HL-60 (cell line): ENCODE results near the gene MEIG1.
"Not testable (repeated sequence)": the region's sequence is repeated elsewhere in the genome, so short reads cannot be mapped to it uniquely, and the experiment has no call there.

ENCODE experiments used
- DNase-seq, 2 experiments: peaks; one replicate each; pipeline ENCODE4 v3.0.0-alpha.2; 2010 to 2020; ENCODE audit warnings: low read depth in 1 of 2, low spot score in 1 of 2
- H3K27ac ChIP-seq: fragments of 250-450 bp; sonication (Bioruptor Pico); replicated peaks from 2 replicates; pipeline ENCODE4 v1.5.1; 2020; ENCODE audit warnings: mild to moderate bottlenecking, moderate library complexity
- H3K27me3 ChIP-seq: fragments of 250-450 bp; sonication (Bioruptor Pico); 2 replicates; pipeline ENCODE4 v1.5.1; 2021; ENCODE audit warnings: mild to moderate bottlenecking, moderate library complexity; ENCODE audit not compliant: insufficient read depth, poor library complexity, severe bottlenecking
- H3K4me3 ChIP-seq: replicated peaks from 2 replicates; pipeline ENCODE4 v1.5.1; 2011; ENCODE audit warnings: mild to moderate bottlenecking, control low read depth, low read length; ENCODE audit not compliant: insufficient read depth
- GABPA ChIP-seq: IDR thresholded peaks from 2 replicates; pipeline ENCODE4 v1.6.1; 2012; ENCODE audit warnings: low read depth
- POLR2AphosphoS5 ChIP-seq: IDR thresholded peaks from 2 replicates; pipeline ENCODE4 v1.6.1; 2012; ENCODE audit warnings: low read depth
- SPI1 ChIP-seq: IDR thresholded peaks from 2 replicates; pipeline ENCODE4 v1.6.1; 2012; ENCODE audit warnings: low read depth, mild to moderate bottlenecking, borderline replicate concordance
- TF ChIP-seq, protein P1 (sequence below): IDR thresholded peaks from 2 replicates; pipeline ENCODE4 v1.6.1; 2012; ENCODE audit warnings: low read depth; ENCODE audit not compliant: insufficient replicate concordance
- TF ChIP-seq, protein P2 (sequence below): IDR thresholded peaks from one replicate; pipeline ENCODE4 v1.5.1; 2011; ENCODE audit warnings: low read length, control low read depth, inconsistent platforms; ENCODE audit not compliant: insufficient read depth

The MEIG1 gene

GRCh38 chr10:14971867-14972448 lies 12.8 kb downstream of the MEIG1 start:
- Histone ChIP-seq H3K27ac (no peak overlapping the region), H3K4me3 (no peak overlapping the region), H3K27me3 (no peaks in the 10 kb centered on the region)
- TF ChIP-seq, protein P1, sequence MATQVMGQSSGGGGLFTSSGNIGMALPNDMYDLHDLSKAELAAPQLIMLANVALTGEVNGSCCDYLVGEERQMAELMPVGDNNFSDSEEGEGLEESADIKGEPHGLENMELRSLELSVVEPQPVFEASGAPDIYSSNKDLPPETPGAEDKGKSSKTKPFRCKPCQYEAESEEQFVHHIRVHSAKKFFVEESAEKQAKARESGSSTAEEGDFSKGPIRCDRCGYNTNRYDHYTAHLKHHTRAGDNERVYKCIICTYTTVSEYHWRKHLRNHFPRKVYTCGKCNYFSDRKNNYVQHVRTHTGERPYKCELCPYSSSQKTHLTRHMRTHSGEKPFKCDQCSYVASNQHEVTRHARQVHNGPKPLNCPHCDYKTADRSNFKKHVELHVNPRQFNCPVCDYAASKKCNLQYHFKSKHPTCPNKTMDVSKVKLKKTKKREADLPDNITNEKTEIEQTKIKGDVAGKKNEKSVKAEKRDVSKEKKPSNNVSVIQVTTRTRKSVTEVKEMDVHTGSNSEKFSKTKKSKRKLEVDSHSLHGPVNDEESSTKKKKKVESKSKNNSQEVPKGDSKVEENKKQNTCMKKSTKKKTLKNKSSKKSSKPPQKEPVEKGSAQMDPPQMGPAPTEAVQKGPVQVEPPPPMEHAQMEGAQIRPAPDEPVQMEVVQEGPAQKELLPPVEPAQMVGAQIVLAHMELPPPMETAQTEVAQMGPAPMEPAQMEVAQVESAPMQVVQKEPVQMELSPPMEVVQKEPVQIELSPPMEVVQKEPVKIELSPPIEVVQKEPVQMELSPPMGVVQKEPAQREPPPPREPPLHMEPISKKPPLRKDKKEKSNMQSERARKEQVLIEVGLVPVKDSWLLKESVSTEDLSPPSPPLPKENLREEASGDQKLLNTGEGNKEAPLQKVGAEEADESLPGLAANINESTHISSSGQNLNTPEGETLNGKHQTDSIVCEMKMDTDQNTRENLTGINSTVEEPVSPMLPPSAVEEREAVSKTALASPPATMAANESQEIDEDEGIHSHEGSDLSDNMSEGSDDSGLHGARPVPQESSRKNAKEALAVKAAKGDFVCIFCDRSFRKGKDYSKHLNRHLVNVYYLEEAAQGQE: no peak
- TF ChIP-seq, protein P2, sequence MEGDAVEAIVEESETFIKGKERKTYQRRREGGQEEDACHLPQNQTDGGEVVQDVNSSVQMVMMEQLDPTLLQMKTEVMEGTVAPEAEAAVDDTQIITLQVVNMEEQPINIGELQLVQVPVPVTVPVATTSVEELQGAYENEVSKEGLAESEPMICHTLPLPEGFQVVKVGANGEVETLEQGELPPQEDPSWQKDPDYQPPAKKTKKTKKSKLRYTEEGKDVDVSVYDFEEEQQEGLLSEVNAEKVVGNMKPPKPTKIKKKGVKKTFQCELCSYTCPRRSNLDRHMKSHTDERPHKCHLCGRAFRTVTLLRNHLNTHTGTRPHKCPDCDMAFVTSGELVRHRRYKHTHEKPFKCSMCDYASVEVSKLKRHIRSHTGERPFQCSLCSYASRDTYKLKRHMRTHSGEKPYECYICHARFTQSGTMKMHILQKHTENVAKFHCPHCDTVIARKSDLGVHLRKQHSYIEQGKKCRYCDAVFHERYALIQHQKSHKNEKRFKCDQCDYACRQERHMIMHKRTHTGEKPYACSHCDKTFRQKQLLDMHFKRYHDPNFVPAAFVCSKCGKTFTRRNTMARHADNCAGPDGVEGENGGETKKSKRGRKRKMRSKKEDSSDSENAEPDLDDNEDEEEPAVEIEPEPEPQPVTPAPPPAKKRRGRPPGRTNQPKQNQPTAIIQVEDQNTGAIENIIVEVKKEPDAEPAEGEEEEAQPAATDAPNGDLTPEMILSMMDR: no peak
- TF ChIP-seq SPI1 (no peak), POLR2AphosphoS5 (no peak), GABPA (no peak)
- peak in 1 of 2 experiments; percentile 3 for DNase-seq

DNA sequence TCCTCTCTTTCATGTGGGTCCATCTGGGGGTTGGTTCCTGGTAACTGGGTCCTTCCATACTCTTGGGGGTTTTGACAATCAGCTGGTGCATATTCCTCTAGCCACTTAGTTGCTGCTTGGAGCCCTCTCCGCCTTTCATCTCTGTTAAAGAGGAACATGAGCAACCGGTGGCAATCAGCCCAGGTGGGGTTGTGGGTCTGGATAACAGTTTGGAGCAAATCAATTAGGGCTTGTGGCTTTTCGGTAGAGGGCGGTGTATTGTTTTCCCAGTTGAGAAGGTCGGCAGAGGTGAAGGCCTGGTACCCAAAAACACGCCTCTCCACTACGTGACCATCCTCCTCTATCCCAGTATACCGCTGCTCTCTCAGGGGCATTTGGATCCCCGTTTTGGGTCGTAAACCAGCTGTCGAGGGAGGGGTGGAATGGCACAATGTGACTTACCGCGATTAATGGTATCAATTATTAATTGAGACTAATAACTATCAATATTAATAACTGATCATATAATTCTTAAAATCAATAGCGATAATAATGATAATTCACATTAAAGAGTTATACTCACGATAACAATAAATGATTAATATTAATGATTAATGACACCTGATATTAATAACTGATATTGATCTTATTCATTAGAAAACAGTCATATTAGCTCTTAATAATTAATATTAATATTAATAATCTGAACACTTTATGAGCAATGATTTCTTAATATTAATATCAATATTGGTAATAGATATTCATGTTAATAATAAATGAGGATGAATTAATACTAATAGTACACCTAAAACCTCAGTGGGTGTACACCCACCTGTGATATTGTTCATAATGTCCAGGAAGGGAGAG lies 15.2 kb downstream of the MEIG1 start:
- not testable (repeated sequence) for H3K27me3 ChIP-seq, DNase-seq

GRCh38 chr10:14975672-14976273 lies 16.6 kb downstream of the MEIG1 start:
- Histone ChIP-seq H3K27me3 (no peaks in the 10 kb centered on the region), H3K4me3 (no peak overlapping the region), H3K27ac (no peak overlapping the region)
- TF ChIP-seq SPI1: no peak
- no peak for TF ChIP-seq GABPA
- DNase-seq: no peak

More for the DNA sequence above, 15.2 kb downstream of the MEIG1 start:
- H3K27ac ChIP-seq, H3K4me3 ChIP-seq: not testable (repeated sequence)

DNA sequence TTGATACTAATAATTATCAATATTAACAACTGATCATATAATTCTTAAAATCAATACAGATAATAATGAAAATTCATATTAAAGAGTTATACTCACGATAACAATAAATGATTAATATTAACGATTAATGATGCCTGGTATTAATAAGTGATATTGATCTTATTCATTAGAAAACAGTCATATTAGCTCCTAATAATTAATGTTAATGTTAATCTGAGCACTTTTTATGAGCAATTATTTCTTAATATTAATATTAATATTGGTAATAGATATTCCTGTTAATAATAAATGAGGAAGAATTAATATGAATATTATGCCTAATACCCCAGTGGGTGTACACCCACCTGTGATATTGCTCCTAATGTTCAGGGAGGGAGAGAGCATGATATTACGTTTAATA lies 23.6 kb downstream of the MEIG1 start:
- no peak overlapping the region for H3K4me3 ChIP-seq
- TF ChIP-seq GABPA (no peak), SPI1 (no peak), POLR2AphosphoS5 (no peak)
- TF ChIP-seq, protein P1: no peak
- TF ChIP-seq, protein P2: no peak
- no peak for DNase-seq

GRCh38 chr10:14989552-14989951 lies 30.4 kb downstream of the MEIG1 start:
- not testable (repeated sequence) for DNase-seq, H3K27ac ChIP-seq, H3K4me3 ChIP-seq, H3K27me3 ChIP-seq

More for the DNA sequence above, 23.6 kb downstream of the MEIG1 start:
- no peak overlapping the region for H3K27ac ChIP-seq
- H3K27me3 ChIP-seq: no peaks in the 10 kb centered on the region

DNA sequence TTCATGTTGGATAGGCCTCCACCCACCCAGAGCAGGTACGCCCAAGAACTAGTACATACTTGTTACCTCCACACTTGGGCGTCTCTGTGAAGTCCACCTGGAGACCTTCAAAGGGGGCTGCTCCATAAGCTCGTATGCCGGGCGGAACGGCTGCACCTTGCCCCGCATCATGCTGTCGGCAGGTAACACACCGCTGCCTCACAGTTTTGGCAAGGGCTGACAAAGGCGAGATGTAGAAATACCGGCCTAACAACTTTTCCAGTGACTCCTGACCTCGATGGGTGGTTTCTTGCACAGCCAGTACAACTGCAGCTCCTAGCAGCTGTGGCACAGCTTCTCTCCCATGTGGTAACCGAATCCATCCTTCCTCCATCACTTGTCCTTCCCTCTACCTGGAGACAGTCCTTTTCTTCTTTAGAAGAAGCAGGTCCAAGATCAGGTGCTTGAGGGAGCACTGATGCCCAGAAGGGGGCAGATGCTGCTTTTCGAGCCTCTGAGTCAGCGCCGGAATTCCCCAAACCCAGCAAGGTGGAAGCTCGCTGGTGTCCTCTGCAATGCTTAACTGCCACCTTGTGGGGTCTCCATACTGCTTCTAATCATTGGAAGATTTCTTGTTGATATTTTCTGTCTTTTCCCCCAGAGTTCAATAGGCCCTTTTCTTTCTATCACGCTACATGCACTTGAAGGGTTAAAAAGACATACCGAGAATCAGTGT lies 32.0 kb downstream of the MEIG1 start:
- H3K27ac ChIP-seq, H3K4me3 ChIP-seq, H3K27me3 ChIP-seq, DNase-seq: not testable (repeated sequence)

GRCh38 chr10:14992336-14992735 lies 33.1 kb downstream of the MEIG1 start:
- not testable (repeated sequence) for H3K27me3 ChIP-seq, DNase-seq, H3K27ac ChIP-seq, H3K4me3 ChIP-seq
